ENCODE measurements around the gene RBM5.

Gene RBM5

DNA sequence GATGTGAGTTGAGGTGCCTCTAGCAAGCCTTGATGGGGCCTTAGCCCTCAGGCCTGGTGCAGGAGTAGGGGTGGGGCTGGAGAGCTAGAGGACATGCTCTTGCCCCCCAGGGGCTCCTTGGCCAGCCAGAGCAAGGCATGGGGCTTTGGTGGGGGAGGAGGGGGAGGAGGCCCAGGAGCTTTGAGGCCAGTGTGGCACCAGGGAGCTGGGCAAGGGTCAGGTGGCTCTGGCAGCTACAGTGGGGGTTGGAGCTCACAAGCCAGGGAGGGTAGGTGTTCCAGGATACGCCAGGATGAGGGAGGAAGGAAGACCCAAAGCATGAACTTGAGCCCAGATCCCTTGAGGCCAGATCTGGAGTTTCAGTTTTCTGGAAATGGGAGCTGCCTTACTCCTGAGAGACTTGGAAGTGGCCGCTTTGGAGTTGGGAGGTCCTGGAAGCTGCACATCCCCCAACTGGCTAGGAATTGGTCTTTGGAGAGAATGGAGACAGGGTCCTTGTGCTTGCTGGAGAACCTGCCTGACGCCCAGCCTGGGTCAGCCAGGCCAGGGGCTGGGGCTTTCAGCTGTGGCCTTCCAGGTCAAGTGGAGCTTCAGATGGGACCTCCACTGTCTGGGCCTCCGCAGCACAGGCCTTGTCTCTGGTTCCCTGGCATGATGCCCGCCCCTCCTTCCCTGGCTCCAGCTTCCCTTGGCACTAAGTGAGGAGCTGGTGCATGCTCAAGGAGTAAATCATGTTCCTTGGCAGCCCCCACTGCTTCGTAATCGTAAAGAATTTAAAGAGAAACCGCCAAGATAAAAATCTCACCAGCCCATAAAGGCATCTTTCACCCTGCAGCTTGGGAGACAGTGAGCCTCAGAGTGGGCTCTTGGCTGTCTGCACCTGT is 75.1 kb downstream of the RBM5 start:
- DNase-seq, result no peak

- no peak for DNase-seq
Observed at GRCh38 chr3:50164481-50164880, 75.8 kb downstream of the RBM5 start.

- no peak for DNase-seq
Observed at GRCh38 chr3:50164984-50165909, 76.5 kb downstream of the RBM5 start.

DNA sequence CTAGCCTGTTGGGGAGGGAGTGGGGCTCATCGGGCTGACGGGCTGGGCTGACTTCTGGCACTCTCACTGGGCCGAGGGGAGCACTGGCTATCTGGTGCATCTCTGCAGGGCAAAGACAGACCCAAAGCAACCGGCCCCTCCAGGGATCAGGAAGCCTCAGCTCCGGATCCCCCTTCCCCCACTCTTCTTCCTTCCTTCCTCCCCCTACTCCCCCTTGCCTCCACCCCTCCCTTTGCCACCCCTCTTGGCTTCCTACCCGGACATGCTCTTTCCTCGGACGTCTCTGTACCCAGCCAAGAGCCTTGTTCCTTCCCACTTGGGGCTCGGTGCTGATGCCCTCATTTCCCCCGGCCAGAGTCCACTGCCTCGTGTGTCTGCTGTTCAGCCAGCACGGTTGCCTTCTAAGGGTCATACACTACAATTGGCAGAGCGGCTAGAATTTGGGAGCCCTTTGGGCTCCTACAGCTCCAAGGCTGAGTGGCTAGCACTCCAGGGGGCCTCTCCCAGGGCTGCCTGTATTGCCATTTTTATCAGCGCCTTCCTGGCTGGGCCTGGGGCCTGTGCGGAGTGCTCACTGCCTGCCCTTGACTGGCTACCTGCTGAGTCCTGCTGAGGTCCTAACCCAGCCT is 77.3 kb downstream of the RBM5 start:
- no peak for DNase-seq

DNA sequence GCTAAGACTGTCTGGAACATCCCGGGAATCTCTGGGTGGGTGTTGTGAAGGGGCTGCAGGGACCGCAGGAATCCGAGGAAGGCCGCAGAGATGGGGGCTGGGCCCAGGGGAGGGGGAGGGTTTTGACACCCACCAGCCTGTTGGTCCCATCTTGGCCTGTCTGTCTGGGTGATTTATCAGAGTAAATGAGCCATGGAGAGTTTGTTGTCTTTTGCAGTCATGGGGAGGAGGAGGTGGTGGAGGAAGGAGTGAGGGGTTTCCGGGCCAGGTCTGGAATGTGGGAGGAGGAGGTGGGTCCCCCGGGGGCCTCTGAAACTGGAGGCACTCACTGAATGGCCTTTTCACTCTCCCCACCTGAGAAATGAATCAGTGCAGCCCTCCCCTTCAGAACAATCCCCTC is 77.9 kb downstream of the RBM5 start:
- no peak for DNase-seq

GRCh38 chr3:50167069-50167840 is 78.5 kb downstream of the RBM5 start:
- no peak for DNase-seq

- no peak for DNase-seq
Observed at GRCh38 chr3:50167841-50168209, 79.1 kb downstream of the RBM5 start.

DNA sequence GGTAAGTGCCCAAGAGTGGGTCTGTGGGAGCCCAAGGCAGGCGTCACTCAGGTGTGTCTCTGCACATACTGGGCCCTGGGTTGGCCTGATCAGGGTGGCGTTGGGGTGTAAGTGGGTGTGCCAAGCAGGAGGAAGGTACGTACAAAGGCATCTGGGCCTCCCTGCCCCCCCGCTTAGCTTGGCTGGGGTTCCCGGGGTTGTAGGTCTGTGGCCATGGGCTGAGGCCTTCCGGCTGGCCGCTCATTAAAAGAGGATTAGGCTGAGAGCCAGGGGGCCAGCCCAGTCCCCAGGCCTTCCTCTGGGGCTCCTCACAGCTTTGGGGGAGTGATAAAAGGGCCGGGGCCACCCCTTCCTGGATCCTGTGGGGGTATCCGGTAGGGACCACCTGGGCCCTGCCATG is 79.7 kb downstream of the RBM5 start:
- no peak for DNase-seq
